GM23248 (cell line): ENCODE results near the gene PRSS56. TPM values are rescaled to one million over a fixed set of nuclear protein-coding genes. Genes with fewer than 3 reads are reported as not detected.

ENCODE experiments used
- DNase-seq: peaks from one replicate; pipeline ENCODE4 v3.0.0-alpha.2; 2015
- H2AFZ ChIP-seq: fragments of 200-600 bp; sonication (generic); 2 replicates; pipeline ENCODE4 v1.6.1; 2016; ENCODE audit warnings: antibody characterized with exemption
- H3F3A ChIP-seq: fragments of 200-600 bp; sonication (generic); 2 replicates; pipeline ENCODE4 v1.6.1; 2016; ENCODE audit warnings: mild to moderate bottlenecking, antibody characterized with exemption, mixed run types; ENCODE audit not compliant: insufficient read depth
- H3K27ac ChIP-seq: fragments of 200-600 bp; sonication (generic); 2 replicates; pipeline ENCODE4 v1.5.1; 2016; ENCODE audit warnings: mild to moderate bottlenecking
- H3K27me3 ChIP-seq: fragments of 200-600 bp; sonication (generic); replicated peaks from 2 replicates; pipeline ENCODE4 v1.6.1; 2016; ENCODE audit warnings: mild to moderate bottlenecking; ENCODE audit not compliant: insufficient read depth
- H3K36me3 ChIP-seq: fragments of 200-600 bp; sonication (generic); 2 replicates; pipeline ENCODE4 v1.6.1; 2016; ENCODE audit warnings: low read depth, mild to moderate bottlenecking
- H3K4me1 ChIP-seq: fragments of 200-600 bp; sonication (generic); 2 replicates; pipeline ENCODE4 v1.6.1; 2016; ENCODE audit warnings: mild to moderate bottlenecking; ENCODE audit not compliant: insufficient read depth
- H3K4me2 ChIP-seq: fragments of 200-600 bp; sonication (generic); one replicate; pipeline ENCODE4 v1.6.1; 2016; ENCODE audit warnings: mild to moderate bottlenecking; ENCODE audit not compliant: unreplicated experiment
- H3K4me3 ChIP-seq: fragments of 200-600 bp; sonication (generic); 2 replicates; pipeline ENCODE4 v1.5.1; 2016; ENCODE audit warnings: mild to moderate bottlenecking
- H3K79me2 ChIP-seq: fragments of 200-600 bp; sonication (generic); 2 replicates; pipeline ENCODE4 v1.6.1; 2016; ENCODE audit warnings: mild to moderate bottlenecking; ENCODE audit not compliant: insufficient read depth
- H3K9ac ChIP-seq: fragments of 200-600 bp; sonication (generic); 2 replicates; pipeline ENCODE4 v1.6.1; 2016; ENCODE audit warnings: mild to moderate bottlenecking
- H3K9me2 ChIP-seq: fragments of 200-600 bp; sonication (generic); 2 replicates; pipeline ENCODE4 v1.6.1; 2016; ENCODE audit warnings: mixed run types, mild to moderate bottlenecking, moderate library complexity; ENCODE audit not compliant: insufficient read depth
- H3K9me3 ChIP-seq: fragments of 200-600 bp; sonication (generic); one replicate; pipeline ENCODE4 v1.6.1; 2017; ENCODE audit warnings: low read depth
- H4K20me1 ChIP-seq: fragments of 200-600 bp; sonication (generic); 2 replicates; pipeline ENCODE4 v1.6.0; 2016; ENCODE audit not compliant: insufficient read depth
- EZH2 ChIP-seq: fragments of 200-600 bp; sonication (generic); IDR thresholded peaks from 2 replicates; pipeline ENCODE4 v1.6.1; 2018; ENCODE audit warnings: antibody characterized with exemption, mild to moderate bottlenecking; ENCODE audit not compliant: insufficient read depth, poor library complexity, severe bottlenecking
- EZH2phosphoT487 ChIP-seq: fragments of 200-600 bp; sonication (generic); IDR thresholded peaks from 2 replicates; pipeline ENCODE4 v1.6.1; 2018; ENCODE audit warnings: antibody characterized with exemption, moderate library complexity, mild to moderate bottlenecking, low read depth; ENCODE audit not compliant: insufficient read depth
- WGBS, 2 experiments: methylation state at CpG; one replicate each; pipeline ENCODE4 v1.1.6; 2015 to 2017; ENCODE audit warnings: low lambda C conversion rate in 2 of 2, low coverage in 1 of 2; ENCODE audit errors: missing lambda C conversion rate in 2 of 2; 5-methylcytosine and 5-hydroxymethylcytosine counted together
- in situ Hi-C: fragments of 300-500 bp; cut with MboI; formaldehyde crosslinking; loops from 2 replicates; pipeline ENCODE4 v1.15.0; 2020
- polyA plus RNA-seq: library from polyadenylated mRNA; unstranded; fragments of >200 nt; fragmentation: Nextera tagmentation; extraction: Ambion mirVana; gene quantifications from 2 replicates; pipeline ENCODE4 v1.2.1, GENCODE V29; 2016
- total RNA-seq: library from RNA; depleted of rRNA; stranded (reverse); fragments of >200 nt; shearing (Covaris generic); gene quantifications from 2 replicates; pipeline ENCODE4 v1.2.3, GENCODE V29; 2014

The PRSS56 gene
- total and polyA plus RNA-seq, 2 experiments from 2014 or later: not detected

GRCh38 chr2:232522623-232523401, 2.6 kb downstream of the PRSS56 start:
- DNase-seq: no peak
- Histone ChIP-seq H3K4me3 (no peak overlapping the region), H3F3A (no peaks in the 10 kb centered on the region), H3K27ac (no peak overlapping the region), H3K9me2 (no peaks in the 10 kb centered on the region), H3K27me3 (peaks cover 55% of the 10 kb centered on the region), H2AFZ (no peak overlapping the region), H3K9me3 (no peaks in the 10 kb centered on the region), H3K4me2 (no peak overlapping the region), H4K20me1 (no peaks in the 10 kb centered on the region), H3K4me1 (no peaks in the 10 kb centered on the region), H3K36me3 (no peaks in the 10 kb centered on the region), H3K9ac (no peak overlapping the region), H3K79me2 (no peaks in the 10 kb centered on the region)
- TF ChIP-seq EZH2phosphoT487: no peak
- no peak for TF ChIP-seq EZH2
- 9 to 10% methylated on average over 42 to 45 of the region's 46 CpGs for WGBS, 2 experiments
- in situ Hi-C loops: no loop called here

- 12 to 18% methylated on average over 10 to 16 of the region's 16 CpGs for WGBS, 2 experiments
- H3K4me2 ChIP-seq: no peak overlapping the region
Observed at GRCh38 chr2:232523402-232523681, 3.2 kb downstream of the PRSS56 start.

GRCh38 chr2:232523682-232524597, 3.8 kb downstream of the PRSS56 start:
- peak; percentile 49 for DNase-seq
- TF ChIP-seq EZH2 (peak; percentile 76), EZH2phosphoT487 (no peak)
- no peaks in the 10 kb centered on the region for H3K4me1 ChIP-seq
- peaks cover 44% of the 10 kb centered on the region for H3K27me3 ChIP-seq
- H3K9me2 ChIP-seq: no peaks in the 10 kb centered on the region
- peak overlapping the region; percentile 35 for H3K4me2 ChIP-seq
- H3K4me3 ChIP-seq: peak overlapping the region; percentile 42
- no peaks in the 10 kb centered on the region for H3K9me3 ChIP-seq
- in situ Hi-C loops: no loop called here
- no peaks in the 10 kb centered on the region for H3K36me3 ChIP-seq
- H3K27ac ChIP-seq: no peak overlapping the region
- peak overlapping the region; percentile 63; the same call in 1 of the 2 replicates for H2AFZ ChIP-seq
- no peaks in the 10 kb centered on the region for H3K79me2 ChIP-seq
- no peaks in the 10 kb centered on the region for H3F3A ChIP-seq
- H4K20me1 ChIP-seq: no peaks in the 10 kb centered on the region
- 4 to 5% methylated on average over 35 to 53 of the region's 75 CpGs for WGBS, 2 experiments
- no peak overlapping the region for H3K9ac ChIP-seq

More at GRCh38 chr2:232523402-232523681, 3.2 kb downstream of the PRSS56 start:
- Histone ChIP-seq H3F3A (no peaks in the 10 kb centered on the region), H3K9ac (no peak overlapping the region), H3K9me3 (no peaks in the 10 kb centered on the region), H3K4me1 (no peaks in the 10 kb centered on the region), H3K4me3 (no peak overlapping the region), H3K79me2 (no peaks in the 10 kb centered on the region), H3K27me3 (peaks cover 49% of the 10 kb centered on the region), H4K20me1 (no peaks in the 10 kb centered on the region), H3K9me2 (no peaks in the 10 kb centered on the region), H2AFZ (no peak overlapping the region), H3K36me3 (no peaks in the 10 kb centered on the region), H3K27ac (no peak overlapping the region)
- no peak for DNase-seq
- TF ChIP-seq EZH2 (no peak), EZH2phosphoT487 (no peak)
- in situ Hi-C loops: no loop called here

- Histone ChIP-seq H3K9ac (no peak overlapping the region), H3K4me1 (no peaks in the 10 kb centered on the region), H3K9me3 (no peaks in the 10 kb centered on the region), H3K27me3 (peaks cover 36% of the 10 kb centered on the region), H3K27ac (no peak overlapping the region), H3K79me2 (no peaks in the 10 kb centered on the region), H3K4me3 (no peak overlapping the region), H3F3A (no peaks in the 10 kb centered on the region), H3K36me3 (no peaks in the 10 kb centered on the region), H3K9me2 (no peaks in the 10 kb centered on the region), H2AFZ (no peak overlapping the region), H3K4me2 (no peak overlapping the region), H4K20me1 (no peaks in the 10 kb centered on the region)
- DNase-seq: no peak
- in situ Hi-C loops: loop anchor here (25.0 kb wide), 1 partner anchor 612 kb away; no protein-coding TSS in a partner anchor
- WGBS, 2 experiments: 55 to 68% methylated on average over 4 to 6 of the region's 6 CpGs
- TF ChIP-seq EZH2 (peak; percentile 2), EZH2phosphoT487 (no peak)
Observed at GRCh38 chr2:232524771-232525170, 4.6 kb downstream of the PRSS56 start.
